ENCODE data around the gene SZT2. TPM values are rescaled to one million over a fixed set of nuclear protein-coding genes. Genes with fewer than 3 reads are reported as not detected.
"Not testable (repeated sequence)": the region's sequence is repeated elsewhere in the genome, so short reads cannot be mapped to it uniquely, and the experiment has no call there.

SZT2 gene
- total RNA-seq, 1 donor from 2014 or later = 27.0 TPM

GRCh38 chr1:43379476-43379875 is 10.2 kb upstream of the SZT2 start:
- DNase-seq (no peak), ATAC-seq (no peak)
- intact Hi-C loops (cut with micrococcal nuclease) = no loop called here

GRCh38 chr1:43381612-43382011 is 8.1 kb upstream of the SZT2 start:
- intact Hi-C loops (cut with micrococcal nuclease) = no loop called here
- DNase-seq = no peak
- peak; percentile 21 for ATAC-seq

- peak; percentile 82 for ATAC-seq
- intact Hi-C loops (cut with micrococcal nuclease) = no loop called here
- DNase-seq = no peak
Measured at GRCh38 chr1:43382027-43382779, 7.5 kb upstream of the SZT2 start.

GRCh38 chr1:43383449-43383848 is 6.2 kb upstream of the SZT2 start:
- intact Hi-C loops (cut with micrococcal nuclease) = no loop called here
- DNase-seq (no peak), ATAC-seq (peak; percentile 61)

GRCh38 chr1:43386676-43387075 is 3.0 kb upstream of the SZT2 start:
- ATAC-seq = no peak
- intact Hi-C loops (cut with micrococcal nuclease) = no loop called here

GRCh38 chr1:43387976-43388599 is 1.6 kb upstream of the SZT2 start:
- ATAC-seq (no peak), DNase-seq (no peak)
- intact Hi-C loops (cut with micrococcal nuclease) = no loop called here

More at GRCh38 chr1:43386676-43387075, 3.0 kb upstream of the SZT2 start:
- no peak for DNase-seq

GRCh38 chr1:43388613-43389012 is 1.1 kb upstream of the SZT2 start:
- no peak for ATAC-seq
- intact Hi-C loops (cut with micrococcal nuclease) = no loop called here

GRCh38 chr1:43392702-43393101 is 3.0 kb downstream of the SZT2 start:
- no peak for ATAC-seq
- intact Hi-C loops (cut with micrococcal nuclease) = no loop called here
- DNase-seq = no peak

More at GRCh38 chr1:43388613-43389012, 1.1 kb upstream of the SZT2 start:
- DNase-seq = no peak

- no peak for DNase-seq
- no peak for ATAC-seq
- intact Hi-C loops (cut with micrococcal nuclease) = no loop called here
Measured at GRCh38 chr1:43395523-43395922, 5.8 kb downstream of the SZT2 start.

- intact Hi-C loops (cut with micrococcal nuclease) = no loop called here
- ATAC-seq = no peak
Measured at GRCh38 chr1:43396059-43396458, 6.4 kb downstream of the SZT2 start.

GRCh38 chr1:43398227-43398626 is 8.5 kb downstream of the SZT2 start:
- intact Hi-C loops (cut with micrococcal nuclease) = no loop called here
- no peak for ATAC-seq
- no peak for DNase-seq

More at GRCh38 chr1:43396059-43396458, 6.4 kb downstream of the SZT2 start:
- no peak for DNase-seq

GRCh38 chr1:43400441-43400840 is 10.7 kb downstream of the SZT2 start:
- ATAC-seq; intact Hi-C loops (cut with micrococcal nuclease); DNase-seq: not testable (repeated sequence)

- ATAC-seq (no peak), DNase-seq (no peak)
- intact Hi-C loops (cut with micrococcal nuclease) = no loop called here
Measured at GRCh38 chr1:43402089-43402865, 12.6 kb downstream of the SZT2 start.

GRCh38 chr1:43404353-43404752 is 14.7 kb downstream of the SZT2 start:
- no peak for DNase-seq
- intact Hi-C loops (cut with micrococcal nuclease) = no loop called here
- no peak for ATAC-seq

GRCh38 chr1:43405219-43405875 is 15.6 kb downstream of the SZT2 start:
- peak; percentile 67 for ATAC-seq
- intact Hi-C loops (cut with micrococcal nuclease) = no loop called here

GRCh38 chr1:43405876-43406234 is 16.2 kb downstream of the SZT2 start:
- no peak for ATAC-seq
- intact Hi-C loops (cut with micrococcal nuclease) = no loop called here
- DNase-seq = no peak

More at GRCh38 chr1:43405219-43405875, 15.6 kb downstream of the SZT2 start:
- no peak for DNase-seq

GRCh38 chr1:43410571-43410970 is 20.9 kb downstream of the SZT2 start:
- ATAC-seq (no peak), DNase-seq (no peak)
- intact Hi-C loops (cut with micrococcal nuclease) = loop anchor here (10.0 kb wide), 1 partner anchor 186 kb away; no protein-coding TSS in a partner anchor

GRCh38 chr1:43413426-43413825 is 23.7 kb downstream of the SZT2 start:
- intact Hi-C loops (cut with micrococcal nuclease) = loop anchor here (10.0 kb wide), 1 partner anchor 189 kb away; no protein-coding TSS in a partner anchor
- ATAC-seq, DNase-seq: not testable (repeated sequence)

- intact Hi-C loops (cut with micrococcal nuclease) = loop anchor here (10.0 kb wide), 1 partner anchor 190 kb away; no protein-coding TSS in a partner anchor
- ATAC-seq (peak; percentile 84), DNase-seq (peak; percentile 44)
Measured at GRCh38 chr1:43414634-43415223, 25.0 kb downstream of the SZT2 start.

Data from left ventricle myocardium superior (tissue), 1 donor.